H9 (cell line): Measurements from ENCODE around the gene SMARCD3. TPM values are rescaled to one million over a fixed set of nuclear protein-coding genes. Genes with fewer than 3 reads are reported as not detected.

Source experiments
- DNase-seq: peaks from one replicate; pipeline ENCODE4 v3.0.0-alpha.2; 2017
- H2AFZ ChIP-seq: one replicate; pipeline ENCODE4 v1.6.1; 2013; ENCODE audit warnings: mild to moderate bottlenecking, low read length, control low read depth, moderate library complexity
- H2AK5ac ChIP-seq: 2 replicates; pipeline ENCODE4 v1.6.1; 2013; ENCODE audit warnings: low read length, control low read depth, mixed read lengths; ENCODE audit not compliant: insufficient read length
- H2BK120ac ChIP-seq: one replicate; pipeline ENCODE4 v1.6.1; 2013; ENCODE audit warnings: low read depth, mild to moderate bottlenecking, low read length, control low read depth, inconsistent platforms; ENCODE audit not compliant: poor library complexity, severe bottlenecking
- H2BK12ac ChIP-seq: 2 replicates; pipeline ENCODE4 v1.6.1; 2013; ENCODE audit warnings: low read length, control low read depth, mixed read lengths, low read depth; ENCODE audit not compliant: insufficient read length
- H2BK15ac ChIP-seq: 2 replicates; pipeline ENCODE4 v1.6.1; 2013; ENCODE audit warnings: low read depth, low read length, control low read depth
- H2BK20ac ChIP-seq: one replicate; pipeline ENCODE4 v1.6.1; 2013; ENCODE audit warnings: low read depth, mild to moderate bottlenecking, low read length, control low read depth, inconsistent platforms; ENCODE audit not compliant: poor library complexity, severe bottlenecking
- H2BK5ac ChIP-seq: 2 replicates; pipeline ENCODE4 v1.6.1; 2013; ENCODE audit warnings: low read length, control low read depth, mixed read lengths; ENCODE audit not compliant: insufficient read length
- H3K14ac ChIP-seq: 2 replicates; pipeline ENCODE4 v1.6.1; 2013; ENCODE audit warnings: low read length, control low read depth; ENCODE audit not compliant: insufficient read depth
- H3K18ac ChIP-seq: 2 replicates; pipeline ENCODE4 v1.6.1; 2013; ENCODE audit warnings: low read depth, mild to moderate bottlenecking, mixed read lengths, low read length, control low read depth; ENCODE audit not compliant: insufficient read length
- H3K23ac ChIP-seq: 2 replicates; pipeline ENCODE4 v1.6.1; 2013; ENCODE audit warnings: low read length, control low read depth, mixed read lengths, low read depth; ENCODE audit not compliant: insufficient read length
- H3K23me2 ChIP-seq: 2 replicates; pipeline ENCODE4 v1.6.1; 2013; ENCODE audit warnings: low read depth, mild to moderate bottlenecking, mixed read lengths, low read length, control low read depth; ENCODE audit not compliant: insufficient read length, poor library complexity, severe bottlenecking
- H3K27ac ChIP-seq: 2 replicates; pipeline ENCODE4 v1.5.1; 2013; ENCODE audit warnings: low read length, control low read depth, mixed read lengths, low read depth; ENCODE audit not compliant: insufficient read length
- H3K27me3 ChIP-seq: 2 replicates; pipeline ENCODE4 v1.6.1; 2013; ENCODE audit warnings: low read length, control low read depth, inconsistent platforms; ENCODE audit not compliant: insufficient read depth
- H3K4ac ChIP-seq: 2 replicates; pipeline ENCODE4 v1.6.1; 2013; ENCODE audit warnings: low read depth, mild to moderate bottlenecking, control low read depth, inconsistent platforms, low read length, moderate library complexity
- H3K4me1 ChIP-seq: 2 replicates; pipeline ENCODE4 v1.6.1; 2013; ENCODE audit warnings: low read length, control low read depth, inconsistent platforms; ENCODE audit not compliant: insufficient read depth
- H3K4me2 ChIP-seq: 2 replicates; pipeline ENCODE4 v1.6.1; 2013; ENCODE audit warnings: low read length, control low read depth, mixed read lengths; ENCODE audit not compliant: insufficient read length, insufficient read depth
- H3K56ac ChIP-seq: 2 replicates; pipeline ENCODE4 v1.6.1; 2013; ENCODE audit warnings: low read depth, mild to moderate bottlenecking, mixed read lengths, low read length, control low read depth; ENCODE audit not compliant: insufficient read length
- H3K79me1 ChIP-seq: 2 replicates; pipeline ENCODE4 v1.6.1; 2013; ENCODE audit warnings: low read depth, mild to moderate bottlenecking, moderate library complexity, low read length, control low read depth, inconsistent platforms; ENCODE audit not compliant: insufficient read depth, poor library complexity, severe bottlenecking
- H3K79me2 ChIP-seq: 2 replicates; pipeline ENCODE4 v1.6.1; 2013; ENCODE audit warnings: low read length, control low read depth, inconsistent platforms; ENCODE audit not compliant: insufficient read depth
- H3K9ac ChIP-seq: 2 replicates; pipeline ENCODE4 v1.6.1; 2013; ENCODE audit warnings: low read length, control low read depth, mixed read lengths; ENCODE audit not compliant: insufficient read length; ENCODE audit errors: extremely low read depth
- H3K9me3 ChIP-seq: one replicate; pipeline ENCODE4 v1.6.1; 2013; ENCODE audit warnings: low read depth, low read length, inconsistent platforms; ENCODE audit not compliant: control insufficient read depth
- H3T11ph ChIP-seq: one replicate; pipeline ENCODE4 v1.6.1; 2013; ENCODE audit warnings: mild to moderate bottlenecking, low read length, control low read depth, inconsistent platforms
- H4K20me1 ChIP-seq: one replicate; pipeline ENCODE4 v1.6.1; 2013; ENCODE audit not compliant: control insufficient read depth, insufficient read length, insufficient read depth
- H4K5ac ChIP-seq: 2 replicates; pipeline ENCODE4 v1.6.1; 2013; ENCODE audit warnings: low read depth, mild to moderate bottlenecking, mixed read lengths, low read length, control low read depth; ENCODE audit not compliant: insufficient read length
- H4K8ac ChIP-seq: replicated peaks from 2 replicates; pipeline ENCODE4 v1.6.1; 2013; ENCODE audit warnings: low read length, control low read depth, mixed read lengths, low read depth; ENCODE audit not compliant: insufficient read length
- H4K91ac ChIP-seq: 2 replicates; pipeline ENCODE4 v1.6.1; 2013; ENCODE audit warnings: low read depth, mild to moderate bottlenecking, moderate library complexity, mixed read lengths, low read length, control low read depth; ENCODE audit not compliant: insufficient read length
- H3K27ac Mint-ChIP-seq, 3 experiments: 2 replicates in 2 of 3; 3 replicates in 1 of 3; pipeline ENCODE4 v1.8.0; 2020 to 2021; ENCODE audit warnings: mixed read lengths in 3 of 3, mild to moderate bottlenecking in 1 of 3, moderate library complexity in 1 of 3
- H3K27me3 Mint-ChIP-seq: 2 replicates; pipeline ENCODE4 v1.8.0; 2021; ENCODE audit warnings: low read depth, mild to moderate bottlenecking, moderate library complexity, mixed read lengths
- H3K36me3 Mint-ChIP-seq, 3 experiments: 2 replicates in 2 of 3; 3 replicates in 1 of 3; pipeline ENCODE4 v1.8.0; 2020 to 2021; ENCODE audit warnings: low read depth in 3 of 3, mixed read lengths in 3 of 3; ENCODE audit not compliant: insufficient read depth in 1 of 3
- H3K4me1 Mint-ChIP-seq, 2 experiments: 2 replicates each; pipeline ENCODE4 v1.8.0; 2020; ENCODE audit warnings: mixed read lengths in 2 of 2
- H3K4me3 Mint-ChIP-seq, 2 experiments: 2 replicates in 1 of 2; 3 replicates in 1 of 2; pipeline ENCODE4 v1.8.0; 2020 to 2021; ENCODE audit warnings: mild to moderate bottlenecking in 2 of 2, mixed read lengths in 2 of 2, moderate library complexity in 1 of 2
- H3K9me3 Mint-ChIP-seq, 2 experiments: 2 replicates in 1 of 2; 3 replicates in 1 of 2; pipeline ENCODE4 v1.8.0; 2020; ENCODE audit warnings: mild to moderate bottlenecking in 2 of 2, mixed read lengths in 2 of 2, moderate library complexity in 1 of 2
- WGBS: extraction: QIAGEN DNeasy Blood & Tissue Kit; methylation state at CpG from one replicate; pipeline ENCODE4 v1.1.7; 2013; ENCODE audit warnings: missing lambda C conversion rate, low lambda C conversion rate, mixed read lengths; ENCODE audit not compliant: insufficient read length; ENCODE audit errors: extremely low coverage; 5-methylcytosine and 5-hydroxymethylcytosine counted together
- total RNA-seq: library from RNA; stranded (reverse); gene quantifications from 2 replicates; pipeline ENCODE4 v1.2.1, GENCODE V29; 2021
- TF ChIP-seq, protein P1 (sequence below): fragments of 200-600 bp; sonication (generic); conservative IDR thresholded peaks from 3 replicates; pipeline ENCODE4 v1.8.0; 2021; ENCODE audit warnings: antibody characterized with exemption, mild to moderate bottlenecking

Gene SMARCD3
- total RNA-seq, 1 experiment from 2014 or later, result 5.0 TPM

DNA sequence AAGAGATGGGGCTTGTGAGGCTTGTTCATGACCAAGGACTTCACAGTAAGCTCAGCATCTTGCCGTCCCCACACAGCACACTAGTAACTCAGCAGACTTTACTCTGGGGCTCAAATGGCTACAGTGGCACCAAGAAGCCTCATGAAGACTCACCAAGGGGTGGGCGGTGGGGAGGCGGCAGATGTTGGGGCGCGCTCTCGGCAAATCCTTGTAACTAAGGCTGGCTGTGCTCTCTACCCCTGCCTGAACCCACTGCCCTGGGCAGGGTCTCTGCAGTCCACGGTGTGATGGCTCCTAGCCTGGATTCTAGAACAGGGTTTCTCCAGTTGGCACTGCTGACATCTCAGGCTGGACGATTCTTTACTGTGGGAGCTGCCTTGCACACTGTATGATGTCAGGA, 12.4 kb upstream of the SMARCD3 start:
- Histone ChIP-seq H2BK15ac (no peak overlapping the region), H2BK20ac (no peak overlapping the region), H3K23ac (no peak overlapping the region), H3K18ac (no peak overlapping the region), H3K79me2 (no peaks in the 10 kb centered on the region), H3K27ac (no peak overlapping the region), H2AFZ (no peak overlapping the region), H4K5ac (no peak overlapping the region), H3K4me1 (no peaks in the 10 kb centered on the region), H4K20me1 (no peaks in the 10 kb centered on the region), H2AK5ac (no peak overlapping the region), H3T11ph (no peak overlapping the region), H4K91ac (no peak overlapping the region), H3K4ac (no peak overlapping the region), H3K79me1 (no peaks in the 10 kb centered on the region), H3K9ac (no peak overlapping the region), H3K4me2 (no peak overlapping the region), H4K8ac (no peak overlapping the region), H3K14ac (no peak overlapping the region), H2BK5ac (no peak overlapping the region), H3K23me2 (no peaks in the 10 kb centered on the region), H3K27me3 (no peaks in the 10 kb centered on the region), H2BK12ac (no peak overlapping the region), H3K56ac (no peak overlapping the region), H3K9me3 (no peaks in the 10 kb centered on the region), H2BK120ac (no peak overlapping the region)
- Mint-ChIP-seq H3K27ac (no peak overlapping the region; a peak in 1 of 7 replicates), H3K27me3 (peaks cover 75% of the 10 kb centered on the region), H3K9me3 (no peaks in the 10 kb centered on the region; a peak in 1 of 5 replicates), H3K4me1 (peaks cover 4 to 15% of the 10 kb centered on the region in 2 experiments), H3K36me3 (no peaks in the 10 kb centered on the region; a peak in 1 of 7 replicates), H3K4me3 (no peak overlapping the region)
- TF ChIP-seq, protein P1, sequence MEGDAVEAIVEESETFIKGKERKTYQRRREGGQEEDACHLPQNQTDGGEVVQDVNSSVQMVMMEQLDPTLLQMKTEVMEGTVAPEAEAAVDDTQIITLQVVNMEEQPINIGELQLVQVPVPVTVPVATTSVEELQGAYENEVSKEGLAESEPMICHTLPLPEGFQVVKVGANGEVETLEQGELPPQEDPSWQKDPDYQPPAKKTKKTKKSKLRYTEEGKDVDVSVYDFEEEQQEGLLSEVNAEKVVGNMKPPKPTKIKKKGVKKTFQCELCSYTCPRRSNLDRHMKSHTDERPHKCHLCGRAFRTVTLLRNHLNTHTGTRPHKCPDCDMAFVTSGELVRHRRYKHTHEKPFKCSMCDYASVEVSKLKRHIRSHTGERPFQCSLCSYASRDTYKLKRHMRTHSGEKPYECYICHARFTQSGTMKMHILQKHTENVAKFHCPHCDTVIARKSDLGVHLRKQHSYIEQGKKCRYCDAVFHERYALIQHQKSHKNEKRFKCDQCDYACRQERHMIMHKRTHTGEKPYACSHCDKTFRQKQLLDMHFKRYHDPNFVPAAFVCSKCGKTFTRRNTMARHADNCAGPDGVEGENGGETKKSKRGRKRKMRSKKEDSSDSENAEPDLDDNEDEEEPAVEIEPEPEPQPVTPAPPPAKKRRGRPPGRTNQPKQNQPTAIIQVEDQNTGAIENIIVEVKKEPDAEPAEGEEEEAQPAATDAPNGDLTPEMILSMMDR, result no peak
- no CpG with 5 or more reads among the region's 8 CpGs for WGBS
- DNase-seq, result no peak
